HG03469 (cell line): Measurements from ENCODE around the gene KANSL1.
"Not testable (repeated sequence)": the region's sequence is repeated elsewhere in the genome, so short reads cannot be mapped to it uniquely, and the experiment has no call there.

ENCODE experiments used
- ATAC-seq: cut with Tn5 transposase; IDR thresholded peaks from one replicate; pipeline ENCODE4 v1.9.1; 2021; ENCODE audit warnings: mild to moderate bottlenecking, moderate library complexity, moderate number of reproducible peaks; ENCODE audit not compliant: unreplicated experiment

Gene KANSL1

DNA sequence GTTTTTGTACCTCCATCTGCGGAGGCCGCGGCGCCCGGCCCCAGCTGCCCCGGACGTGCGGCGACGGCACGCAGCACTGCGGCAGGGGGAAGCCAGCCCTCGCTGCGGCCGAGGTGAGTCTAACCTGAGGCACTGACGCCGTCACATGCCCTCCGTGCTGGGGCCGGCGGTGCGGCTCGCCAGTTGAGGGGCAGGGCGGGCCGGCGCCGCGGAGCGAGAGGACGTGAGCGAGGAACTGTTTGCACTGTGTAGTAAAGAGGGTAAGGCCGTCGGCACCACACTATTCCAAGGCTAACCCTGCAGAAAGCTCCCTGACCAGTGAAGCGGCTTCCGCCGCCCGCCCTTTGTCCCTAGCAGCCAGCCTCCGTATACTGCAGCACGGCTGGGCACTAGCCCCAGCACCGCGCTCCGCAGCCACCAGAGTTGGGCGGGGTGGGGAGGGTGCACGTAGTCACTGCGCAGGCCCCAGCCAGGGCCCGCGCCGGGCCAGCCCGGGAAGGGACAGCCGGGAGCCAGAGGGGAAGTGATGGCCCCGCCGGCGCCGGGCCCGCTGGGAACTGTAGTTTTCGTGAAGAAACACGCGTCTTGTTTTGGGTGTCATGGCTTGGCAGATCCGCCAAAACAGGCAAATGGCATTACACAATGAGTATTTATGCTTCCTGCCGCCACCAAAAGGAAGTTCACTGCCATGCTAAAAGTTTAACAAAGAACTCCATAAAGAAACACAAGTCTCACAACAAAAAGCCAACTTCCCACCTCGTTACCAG, 580 bp upstream of the KANSL1 start:
- peak; percentile 35 for ATAC-seq

DNA sequence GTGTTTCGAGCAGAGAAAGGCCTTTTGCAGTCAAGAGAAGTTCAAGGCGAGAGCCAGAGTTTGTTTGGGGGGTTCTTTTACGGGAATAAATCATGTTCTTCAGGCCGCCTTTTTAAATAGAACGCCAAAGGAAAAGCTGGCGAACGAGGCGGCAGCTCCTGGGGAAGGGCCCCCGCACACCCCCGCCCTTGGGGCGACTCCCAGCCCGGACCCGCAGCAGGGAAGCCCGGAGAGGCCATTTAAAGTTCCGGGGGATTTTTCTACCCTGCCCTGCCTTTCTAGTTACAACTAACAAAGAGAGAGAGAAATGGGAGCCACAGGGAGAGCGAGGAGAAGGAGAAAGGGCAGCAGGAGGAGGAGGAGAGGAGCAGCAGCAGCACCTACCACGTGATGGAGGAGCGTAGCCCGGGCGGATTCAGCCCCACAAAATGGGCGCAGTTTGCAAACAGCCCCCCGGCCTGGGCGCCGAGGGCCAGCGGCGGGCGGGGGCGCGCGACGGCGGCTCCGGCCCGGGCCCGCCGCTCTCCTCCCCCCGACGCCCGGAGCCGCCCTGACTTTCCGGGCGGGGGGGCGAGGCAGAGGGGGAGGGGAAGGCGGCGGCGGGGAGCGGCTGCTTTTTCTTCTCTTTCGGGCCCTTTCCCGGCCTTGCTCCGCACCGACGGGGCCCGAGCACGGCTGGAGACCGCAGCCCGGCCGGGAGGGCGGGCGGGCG, 634 bp downstream of the KANSL1 start:
- ATAC-seq: no peak

DNA sequence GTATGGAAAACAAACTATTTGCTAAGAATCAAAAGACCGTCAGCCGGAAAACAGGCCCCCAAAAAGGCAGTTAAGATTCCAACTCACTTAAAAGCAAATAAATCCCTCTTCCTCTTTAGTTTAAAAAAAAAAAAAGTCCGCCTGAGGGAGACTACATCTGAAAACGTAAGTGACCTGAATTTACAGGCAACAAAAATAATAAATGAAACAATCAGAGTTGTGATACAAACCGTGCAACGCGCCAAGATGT, 1.1 kb downstream of the KANSL1 start:
- no peak for ATAC-seq

DNA sequence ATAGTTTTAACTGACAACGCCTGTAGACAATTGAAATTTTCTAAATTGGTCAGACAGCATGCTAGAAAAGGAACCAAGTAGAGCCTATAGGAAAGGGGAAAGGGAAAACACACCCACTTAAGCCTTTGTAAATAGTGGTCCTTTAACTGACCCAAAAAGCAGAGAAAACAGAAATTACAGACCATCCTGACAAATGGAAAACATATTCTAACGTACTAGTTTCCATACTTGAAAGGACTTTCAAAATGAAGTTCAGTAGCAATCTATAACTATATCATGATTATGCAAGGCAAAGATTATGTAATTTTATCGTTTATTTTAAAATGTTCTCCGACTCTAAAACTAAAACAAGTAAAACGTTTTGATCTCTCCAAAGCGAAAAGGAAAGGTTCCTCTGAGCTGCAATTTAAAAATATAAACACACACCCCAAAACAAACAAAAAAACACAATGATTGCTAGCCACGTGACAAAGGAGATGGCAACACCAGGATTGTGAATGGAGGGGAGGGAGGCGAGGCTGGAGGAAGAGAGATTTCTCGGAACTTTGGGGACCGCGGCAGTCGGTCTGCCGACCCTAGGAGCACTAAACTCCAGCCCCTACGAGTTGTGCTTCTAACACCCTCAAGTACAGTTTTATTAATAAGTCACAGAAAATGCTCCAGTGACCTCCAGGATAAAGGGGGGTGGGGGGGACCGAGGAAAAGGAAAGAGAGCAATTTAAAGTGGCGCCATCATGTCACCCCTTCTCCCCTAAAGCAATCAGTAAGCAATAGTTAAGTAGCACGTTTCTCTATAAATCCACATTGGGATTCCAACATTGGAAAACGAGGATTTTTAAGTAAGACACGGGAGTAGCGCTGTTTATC, 1.7 kb downstream of the KANSL1 start:
- no peak for ATAC-seq

DNA sequence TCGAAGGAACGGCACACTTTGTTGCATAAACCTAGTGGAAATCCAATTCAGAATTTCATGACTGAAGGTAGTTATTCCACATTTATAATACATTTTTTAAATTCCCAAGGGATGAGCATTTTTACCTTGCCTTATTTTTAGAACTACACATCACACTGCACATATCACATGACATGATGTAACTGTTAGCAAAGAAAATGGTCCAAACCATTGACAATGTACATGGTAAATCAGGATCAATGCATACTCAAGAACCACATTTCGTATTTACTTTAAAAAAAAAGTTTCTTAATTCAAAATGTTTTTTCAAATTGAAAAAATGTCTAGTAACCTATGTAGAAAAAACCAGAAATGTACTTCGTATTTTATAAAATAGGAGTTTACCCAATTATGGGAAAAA, 2.5 kb downstream of the KANSL1 start:
- ATAC-seq: no peak

DNA sequence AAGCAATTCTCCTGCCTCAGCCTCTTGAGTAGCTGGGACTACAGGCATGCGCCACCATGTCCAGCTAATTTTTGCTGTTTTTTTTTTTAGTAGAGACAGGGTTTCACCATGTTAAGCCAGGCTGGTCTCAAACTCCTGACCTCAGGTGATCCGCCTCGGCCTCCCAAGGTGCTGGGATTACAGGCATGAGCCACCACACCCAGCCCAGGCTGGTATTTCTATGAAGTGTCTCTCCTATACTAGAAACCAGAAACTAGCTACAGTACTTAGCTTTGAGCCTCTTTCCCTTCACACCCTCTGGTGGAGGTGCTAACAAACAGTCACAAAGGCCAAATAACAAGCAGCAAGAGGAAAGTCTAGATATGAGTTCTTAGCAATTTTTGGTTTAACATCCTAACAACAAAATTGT, 6.4 kb downstream of the KANSL1 start:
- ATAC-seq: not testable (repeated sequence)

DNA sequence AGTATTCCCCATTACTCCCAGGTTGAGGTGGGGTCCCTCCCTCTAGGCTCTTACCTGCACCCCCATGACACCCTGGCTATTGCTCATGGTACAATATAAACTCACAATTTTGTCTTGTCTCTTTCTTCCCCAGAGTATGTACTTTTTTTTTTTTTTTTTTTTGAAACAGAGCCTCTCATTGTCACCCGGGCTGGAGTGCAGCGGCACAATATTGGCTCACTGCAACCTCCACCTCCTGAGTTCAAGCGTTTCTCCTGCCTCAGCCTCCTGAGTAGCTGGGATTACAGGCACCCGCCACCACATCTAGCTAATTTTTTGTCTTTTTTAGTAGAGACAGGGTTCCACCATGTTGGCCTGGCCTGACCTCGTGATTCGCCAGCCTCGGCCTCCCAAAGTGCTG, 8.5 kb downstream of the KANSL1 start:
- ATAC-seq: no peak

DNA sequence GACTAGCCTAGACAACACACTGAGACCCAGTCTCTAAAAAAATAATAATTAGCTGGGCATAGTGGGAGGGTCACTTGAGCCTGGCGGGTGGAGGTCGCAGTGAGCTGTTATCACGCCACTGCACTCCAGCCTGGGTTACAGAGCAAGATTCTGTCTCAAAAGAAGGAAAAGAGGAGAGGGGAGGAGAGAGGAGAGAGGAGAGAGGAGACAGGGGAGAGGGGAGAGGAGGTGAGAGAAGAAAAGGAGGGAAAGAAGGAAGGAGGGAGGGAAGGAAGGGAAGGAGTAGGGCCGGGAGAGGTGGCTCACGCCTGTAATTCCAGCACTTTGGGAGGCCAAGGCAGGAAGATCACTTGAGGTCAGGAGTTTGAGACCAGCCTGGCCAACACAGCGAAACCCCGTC, 9.8 kb downstream of the KANSL1 start:
- ATAC-seq: not testable (repeated sequence)

DNA sequence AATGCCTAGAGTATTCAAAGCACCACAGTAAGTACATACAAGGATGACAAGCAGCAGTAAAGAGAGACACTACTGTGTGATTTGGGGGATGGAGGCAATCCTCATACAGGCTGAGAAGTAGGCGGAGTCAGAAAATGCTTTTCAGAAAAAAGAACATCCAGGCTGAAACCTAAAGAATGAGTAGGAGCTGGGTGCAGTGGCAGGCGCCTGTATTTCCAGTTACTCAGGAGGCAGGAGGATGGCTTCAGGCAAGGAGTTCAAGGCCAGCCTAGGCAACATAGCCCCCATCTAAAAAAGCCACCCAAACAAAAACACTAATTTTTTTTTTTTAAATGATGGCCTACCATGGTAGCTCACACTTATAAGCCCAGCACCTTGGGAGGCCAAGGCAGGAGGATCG, 10.3 kb downstream of the KANSL1 start:
- ATAC-seq: no peak

DNA sequence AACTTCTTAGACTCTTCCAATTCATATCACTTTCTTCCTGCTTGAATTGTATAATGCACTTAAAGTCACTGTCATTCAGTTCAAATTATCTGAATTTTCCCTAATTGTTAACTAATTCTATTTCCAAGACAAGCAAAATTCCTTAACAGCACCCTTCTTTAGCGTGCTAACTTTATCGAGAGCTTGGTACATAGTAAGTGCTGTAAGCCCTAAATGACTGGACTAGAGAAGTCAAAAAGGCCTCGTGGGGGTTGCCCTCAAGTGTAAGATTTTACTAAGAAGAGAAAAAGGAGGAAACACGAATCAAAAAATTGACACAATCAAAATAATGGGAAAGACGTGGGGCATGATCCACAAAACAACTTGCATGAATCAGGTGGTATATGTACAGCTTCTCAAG, 11.3 kb downstream of the KANSL1 start:
- no peak for ATAC-seq

DNA sequence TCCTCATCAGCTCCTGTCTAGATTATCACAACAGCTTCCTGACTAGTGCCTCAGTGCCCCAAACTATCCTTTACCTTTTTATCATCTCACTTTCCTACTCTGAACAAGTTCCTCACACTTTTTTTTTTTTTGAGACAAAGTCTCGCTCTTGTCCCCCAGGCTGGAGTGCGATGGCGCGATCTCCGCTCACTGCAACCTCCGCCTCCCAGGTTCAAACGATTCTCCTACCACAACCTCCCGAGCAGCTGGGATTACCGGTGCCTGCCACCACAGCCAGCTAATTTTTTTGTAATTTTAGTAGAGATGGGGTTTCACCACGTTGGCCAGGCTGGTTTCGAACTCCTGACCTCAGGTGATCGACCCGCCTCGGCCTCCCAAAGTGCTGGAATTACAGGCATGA, 11.9 kb downstream of the KANSL1 start:
- not testable (repeated sequence) for ATAC-seq

DNA sequence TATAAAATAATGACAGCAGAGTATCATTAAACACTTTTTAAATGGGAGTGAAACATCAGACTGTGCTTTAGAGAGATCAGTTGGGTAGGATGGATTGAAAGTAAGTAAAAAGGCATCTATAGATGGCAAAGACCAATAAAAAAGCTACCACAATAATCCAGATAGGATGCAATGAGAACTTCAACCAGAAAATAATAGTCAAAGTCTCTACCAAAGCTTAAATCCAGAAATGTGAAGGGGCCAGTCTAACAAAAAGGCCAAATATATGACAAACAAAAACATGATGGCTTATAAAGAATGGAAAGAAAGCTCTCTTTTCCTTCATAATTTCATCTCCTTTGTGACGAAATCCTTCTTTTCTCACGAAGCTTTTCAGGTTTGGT, 12.3 kb downstream of the KANSL1 start:
- no peak for ATAC-seq

DNA sequence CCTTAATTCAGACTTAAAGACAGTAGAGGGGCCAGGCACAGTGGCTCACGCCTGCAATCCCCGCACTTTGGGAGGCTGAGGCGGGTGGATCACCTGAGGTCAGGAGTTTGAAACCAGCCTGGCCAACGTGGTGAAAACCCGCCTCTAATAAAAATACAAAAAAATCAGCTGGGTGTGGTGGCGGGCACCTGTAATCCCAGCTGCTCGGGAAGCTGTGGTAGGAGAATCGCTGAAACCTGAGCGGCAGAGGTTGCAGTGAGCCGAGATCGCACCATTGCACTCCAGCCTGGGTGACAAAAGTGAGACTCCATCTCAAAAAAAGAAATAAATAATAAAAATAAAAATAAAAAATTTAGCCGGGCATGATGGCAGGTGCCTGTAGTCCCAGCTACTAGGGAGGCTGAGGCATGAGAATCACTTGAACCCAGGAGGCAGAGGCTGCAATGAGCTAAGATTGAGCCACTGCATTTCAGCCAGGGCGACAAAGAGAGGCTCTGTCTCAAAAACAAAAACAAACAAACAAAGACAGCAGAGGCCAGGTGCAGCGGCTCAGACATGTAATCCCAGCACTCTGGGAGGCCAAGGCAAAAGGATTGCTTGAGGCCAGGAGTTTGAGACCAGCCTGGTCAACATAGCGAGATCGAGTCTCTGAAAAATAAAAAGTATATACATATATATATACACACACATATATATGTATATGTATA, 12.9 kb downstream of the KANSL1 start:
- not testable (repeated sequence) for ATAC-seq

DNA sequence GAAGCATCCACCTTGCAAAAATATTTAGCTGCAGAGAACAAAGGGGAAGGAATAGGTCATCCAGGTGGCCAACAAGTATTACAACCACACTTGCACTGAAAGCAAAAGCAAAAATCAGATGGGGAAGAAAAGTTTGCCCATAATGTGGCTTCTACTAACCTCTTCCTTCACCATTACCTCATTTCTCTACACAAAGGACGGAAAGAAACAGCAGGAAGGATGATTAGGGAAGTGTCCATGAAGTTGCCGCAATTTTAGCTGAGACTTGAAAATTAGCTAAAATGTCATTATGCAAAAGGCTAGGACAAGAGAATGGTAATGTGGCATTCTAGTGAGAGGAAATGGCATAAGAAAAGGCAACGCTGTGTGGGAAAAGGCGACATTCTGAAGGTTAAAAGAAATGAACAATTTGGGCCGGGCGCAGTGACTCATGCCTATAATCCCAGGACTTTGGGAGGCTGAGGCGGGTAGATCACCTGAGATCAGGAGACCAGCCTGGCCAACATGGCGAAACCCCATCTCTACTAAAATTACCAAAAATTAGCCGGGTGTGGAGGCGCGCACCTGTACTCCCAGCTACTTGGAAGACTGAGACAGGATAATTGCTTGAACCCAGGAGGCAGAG, 13.7 kb downstream of the KANSL1 start:
- no peak for ATAC-seq

DNA sequence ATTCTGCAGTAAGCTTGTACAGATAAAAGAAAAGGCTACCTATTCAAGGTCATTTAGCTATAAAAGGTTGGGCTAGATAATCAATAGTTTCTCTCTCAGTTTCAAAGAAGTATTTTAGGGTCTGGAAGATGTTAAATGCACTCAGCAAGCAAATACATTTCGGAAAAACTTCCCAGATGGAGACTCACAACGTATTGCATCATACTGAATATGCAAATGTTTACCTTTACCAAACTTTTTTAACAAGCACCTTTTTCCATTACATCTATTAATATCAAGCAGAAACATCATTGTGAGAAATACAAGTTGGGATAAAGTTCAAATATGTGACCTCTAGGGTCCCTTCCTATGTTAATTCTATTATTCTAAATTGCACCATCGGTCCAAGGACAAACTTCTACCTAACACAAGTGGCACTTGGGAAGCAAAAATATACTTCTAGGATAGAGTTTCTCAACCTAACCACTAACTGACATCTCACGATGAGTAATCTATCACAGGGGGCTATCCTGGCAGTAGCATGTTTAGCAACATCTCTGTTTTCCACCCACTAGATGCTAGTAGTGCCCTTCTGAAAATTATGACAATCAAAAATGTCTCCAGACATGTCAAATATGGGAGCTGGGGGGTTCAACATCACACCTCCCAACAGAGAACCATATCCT, 14.5 kb downstream of the KANSL1 start:
- no peak for ATAC-seq

DNA sequence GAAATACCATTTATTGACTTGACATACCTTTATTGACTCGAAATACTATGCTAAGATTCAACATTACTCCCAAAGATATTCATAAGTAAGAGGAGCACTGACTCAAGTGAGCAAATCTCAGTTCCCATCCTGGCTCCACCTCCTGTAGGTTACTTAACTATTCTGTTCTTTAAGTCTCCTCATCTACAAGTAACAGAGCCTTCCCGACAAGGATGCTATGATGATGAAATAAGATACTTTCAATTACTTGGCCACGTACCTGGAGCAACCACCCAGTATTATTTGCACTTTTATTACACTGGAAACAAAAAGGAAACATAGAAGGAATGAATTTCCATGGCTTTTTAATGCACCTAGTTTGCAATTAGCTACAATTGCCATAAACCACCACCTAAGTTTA, 16.3 kb downstream of the KANSL1 start:
- no peak for ATAC-seq

DNA sequence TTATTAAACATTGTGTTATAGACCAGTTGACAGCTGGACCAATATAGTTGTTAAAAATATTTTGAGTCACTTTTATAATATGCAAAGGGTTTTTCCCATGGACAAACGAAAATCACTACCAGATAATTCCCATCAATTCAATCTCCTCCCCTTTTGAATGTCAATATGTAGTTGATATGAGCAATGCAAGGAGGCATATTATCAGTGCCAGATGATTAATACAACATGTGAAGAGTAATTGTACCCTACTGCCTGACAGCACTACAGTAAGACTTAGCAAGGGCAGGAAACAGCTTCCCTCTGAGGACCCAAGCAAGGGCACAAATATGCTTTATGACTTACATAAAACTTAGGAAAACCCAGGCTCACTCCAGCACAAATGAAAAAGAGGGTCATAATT, 17.3 kb downstream of the KANSL1 start:
- ATAC-seq: no peak

DNA sequence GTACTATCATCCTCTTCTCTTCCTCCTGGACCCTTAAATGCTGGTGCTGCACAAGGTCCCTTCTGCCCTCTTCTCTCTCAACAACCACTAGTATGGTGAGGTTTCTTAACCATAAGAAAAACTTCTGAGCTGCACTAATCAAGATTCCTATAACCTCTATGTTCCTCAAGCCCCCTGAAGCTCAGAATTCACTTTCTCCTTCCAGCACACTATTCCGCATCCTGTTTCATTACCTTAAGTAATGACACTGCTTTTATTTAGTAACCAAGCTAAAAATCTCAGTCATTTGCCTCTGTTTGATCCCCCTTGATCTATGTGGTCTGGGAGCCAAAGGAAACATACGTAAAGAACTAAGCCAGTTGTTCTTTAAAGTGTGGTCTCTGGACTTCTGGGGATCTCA, 20.1 kb downstream of the KANSL1 start:
- no peak for ATAC-seq

DNA sequence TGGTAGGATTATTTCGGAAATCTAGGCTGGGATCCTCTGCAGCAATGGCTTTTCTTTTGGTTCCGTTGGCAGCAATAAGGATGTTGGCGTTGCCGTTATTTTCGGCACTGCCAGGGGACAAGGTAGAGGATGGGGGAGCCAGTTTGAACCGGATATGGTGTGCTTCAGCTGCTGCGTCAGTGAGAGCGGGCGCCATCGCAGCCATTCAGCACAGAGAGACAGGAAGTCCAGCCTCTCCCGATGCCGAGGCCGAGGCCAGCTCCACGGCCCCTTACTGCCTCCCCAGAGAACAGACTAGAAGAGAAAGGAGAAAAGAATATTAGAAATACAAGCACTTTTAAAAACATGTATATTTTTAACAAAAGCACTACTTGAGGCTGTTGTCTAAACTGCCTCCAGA, 21.3 kb downstream of the KANSL1 start:
- ATAC-seq: no peak
